D721Med (cell line): ENCODE data around the gene PACRG.

Source experiments
- DNase-seq: peaks from one replicate; pipeline ENCODE4 v3.0.0; 2011; ENCODE audit warnings: low spot score; ENCODE audit not compliant: insufficient read length
- FAIRE-seq: peaks from 2 replicates; lab custom pipeline; 2011; peaks lifted over from hg19 to GRCh38; lab: Jason Lieb, UNC
- TF ChIP-seq, protein P1 (sequence below): IDR thresholded peaks from 2 replicates; pipeline ENCODE4 v1.5.1; 2012; ENCODE audit warnings: mild to moderate bottlenecking, control low read depth; ENCODE audit not compliant: insufficient read depth; ENCODE audit errors: missing control alignments

The PACRG gene

GRCh38 chr6:163254341-163254835 is 526.6 kb downstream of the PACRG start:
- FAIRE-seq (no peak), DNase-seq (no peak)
- TF ChIP-seq, protein P1, sequence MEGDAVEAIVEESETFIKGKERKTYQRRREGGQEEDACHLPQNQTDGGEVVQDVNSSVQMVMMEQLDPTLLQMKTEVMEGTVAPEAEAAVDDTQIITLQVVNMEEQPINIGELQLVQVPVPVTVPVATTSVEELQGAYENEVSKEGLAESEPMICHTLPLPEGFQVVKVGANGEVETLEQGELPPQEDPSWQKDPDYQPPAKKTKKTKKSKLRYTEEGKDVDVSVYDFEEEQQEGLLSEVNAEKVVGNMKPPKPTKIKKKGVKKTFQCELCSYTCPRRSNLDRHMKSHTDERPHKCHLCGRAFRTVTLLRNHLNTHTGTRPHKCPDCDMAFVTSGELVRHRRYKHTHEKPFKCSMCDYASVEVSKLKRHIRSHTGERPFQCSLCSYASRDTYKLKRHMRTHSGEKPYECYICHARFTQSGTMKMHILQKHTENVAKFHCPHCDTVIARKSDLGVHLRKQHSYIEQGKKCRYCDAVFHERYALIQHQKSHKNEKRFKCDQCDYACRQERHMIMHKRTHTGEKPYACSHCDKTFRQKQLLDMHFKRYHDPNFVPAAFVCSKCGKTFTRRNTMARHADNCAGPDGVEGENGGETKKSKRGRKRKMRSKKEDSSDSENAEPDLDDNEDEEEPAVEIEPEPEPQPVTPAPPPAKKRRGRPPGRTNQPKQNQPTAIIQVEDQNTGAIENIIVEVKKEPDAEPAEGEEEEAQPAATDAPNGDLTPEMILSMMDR: no peak

DNA sequence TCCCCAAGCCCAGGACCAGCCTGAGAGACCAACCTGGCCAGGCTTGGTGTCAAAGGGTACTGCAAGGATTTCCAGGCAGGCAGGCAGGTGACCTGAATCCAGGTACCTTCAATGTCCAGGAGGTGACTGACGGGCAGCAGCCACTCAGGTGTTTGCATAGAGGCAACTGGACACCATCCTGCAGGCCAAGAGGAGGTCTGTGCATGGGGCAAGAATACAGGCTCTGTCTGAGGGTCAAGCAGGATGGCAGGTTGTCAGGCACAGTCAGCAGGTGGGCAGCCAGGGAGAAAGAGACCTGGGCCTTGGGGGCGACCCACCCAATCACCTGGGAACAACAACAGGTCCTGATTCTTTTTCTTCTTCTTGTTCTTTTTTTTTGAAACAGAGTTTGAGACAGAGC is 527.5 kb downstream of the PACRG start:
- DNase-seq (no peak), FAIRE-seq (no peak)
- TF ChIP-seq, protein P1: no peak

DNA sequence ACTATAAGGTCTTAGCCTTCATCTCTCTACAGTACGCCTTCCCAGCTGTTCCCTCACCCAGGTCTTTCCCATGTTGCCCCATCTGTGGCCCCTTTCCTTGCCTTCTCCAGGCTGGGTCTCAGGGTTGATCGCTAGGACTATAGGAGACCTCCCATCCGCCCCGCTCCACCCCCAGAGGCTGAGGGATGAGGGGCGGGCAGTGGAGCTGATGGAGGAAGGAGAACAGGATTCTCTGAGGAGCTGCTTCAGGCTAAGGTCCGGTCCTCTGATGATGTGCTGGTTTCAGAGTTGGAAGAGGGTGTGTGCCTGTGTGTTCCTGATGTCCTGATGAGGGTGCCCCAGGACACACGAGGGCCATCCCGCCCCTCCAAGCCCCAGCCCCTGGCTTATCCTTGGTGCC is 531.9 kb downstream of the PACRG start:
- TF ChIP-seq, protein P1: no peak
- no peak for FAIRE-seq
- DNase-seq: no peak

DNA sequence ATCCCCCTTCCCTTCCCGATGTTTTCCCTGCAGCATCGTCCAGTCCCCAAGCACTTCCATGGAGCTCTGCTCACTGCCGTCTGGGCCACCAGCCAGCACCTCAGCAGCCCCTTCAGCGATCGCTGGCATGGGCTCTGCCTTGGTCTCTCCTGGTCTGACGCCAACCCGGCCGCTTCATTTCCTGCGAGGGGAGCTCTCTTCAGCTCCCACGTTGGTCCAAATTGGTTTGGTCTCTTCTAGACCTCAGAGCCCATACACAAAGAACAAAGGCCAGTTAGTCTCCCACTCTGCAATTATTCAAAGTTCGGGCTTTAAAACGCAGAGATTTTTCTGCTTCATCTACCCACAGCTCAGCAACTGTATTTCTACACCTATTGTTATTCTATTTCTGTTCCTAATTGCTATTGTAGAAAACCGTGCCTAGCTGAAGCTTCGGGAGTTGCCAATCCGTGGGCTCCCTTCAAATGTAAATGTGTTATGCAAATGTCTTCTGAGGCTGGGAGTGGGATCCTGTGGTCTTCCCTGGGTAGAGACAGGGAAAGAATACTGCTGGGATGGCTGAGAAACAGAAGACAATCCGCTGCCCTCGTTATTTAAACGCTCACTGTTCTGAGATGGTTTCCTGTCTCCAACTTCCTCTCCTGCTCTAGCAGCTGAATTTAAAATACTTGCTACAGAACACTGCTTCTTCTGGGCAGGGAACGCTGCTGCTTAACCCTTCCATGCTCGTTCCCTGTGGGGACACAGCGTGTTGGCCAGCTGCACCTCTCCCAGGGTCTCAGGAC is 532.5 kb downstream of the PACRG start:
- TF ChIP-seq, protein P1: no peak
- no peak for FAIRE-seq
- no peak for DNase-seq

DNA sequence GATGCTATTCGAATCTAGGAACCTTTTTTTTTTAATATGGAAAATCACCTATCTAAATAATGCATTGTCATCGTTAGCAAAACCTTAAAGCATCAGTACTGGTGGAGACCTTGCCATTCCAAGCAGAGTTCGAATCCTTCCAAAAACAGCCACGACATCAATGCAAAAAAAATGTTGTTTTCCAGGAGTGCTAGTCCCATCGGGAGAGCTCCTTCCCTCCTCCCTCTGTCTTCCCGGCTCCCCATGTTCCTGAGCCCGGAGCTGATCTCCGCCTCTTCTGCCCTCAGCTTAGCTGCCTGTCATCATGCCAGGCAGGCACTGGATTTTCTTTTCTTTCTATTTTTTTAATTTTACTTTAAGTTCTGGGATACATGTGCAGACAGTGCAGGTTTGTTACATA is 533.1 kb downstream of the PACRG start:
- no peak for FAIRE-seq
- no peak for DNase-seq
- TF ChIP-seq, protein P1: no peak

DNA sequence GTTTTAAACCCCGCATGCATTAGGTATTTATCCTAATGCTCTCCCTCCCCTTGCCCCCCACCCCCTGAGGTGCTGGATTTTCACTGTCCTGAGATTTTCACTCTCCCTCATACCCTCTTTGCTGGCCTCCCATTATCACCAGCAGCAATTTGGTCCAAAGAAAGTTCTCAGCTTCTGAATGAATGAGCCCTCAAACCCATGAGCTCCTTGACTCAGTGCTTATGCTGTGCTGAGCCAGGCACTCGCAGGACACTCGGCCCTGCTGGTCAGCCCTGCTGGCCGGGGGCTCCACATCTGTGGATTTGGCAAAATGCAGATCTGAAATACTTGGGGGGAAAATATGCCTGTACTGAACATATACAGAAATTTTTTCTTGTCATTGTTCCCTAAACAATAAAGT is 533.6 kb downstream of the PACRG start:
- DNase-seq: no peak
- TF ChIP-seq, protein P1: no peak

DNA sequence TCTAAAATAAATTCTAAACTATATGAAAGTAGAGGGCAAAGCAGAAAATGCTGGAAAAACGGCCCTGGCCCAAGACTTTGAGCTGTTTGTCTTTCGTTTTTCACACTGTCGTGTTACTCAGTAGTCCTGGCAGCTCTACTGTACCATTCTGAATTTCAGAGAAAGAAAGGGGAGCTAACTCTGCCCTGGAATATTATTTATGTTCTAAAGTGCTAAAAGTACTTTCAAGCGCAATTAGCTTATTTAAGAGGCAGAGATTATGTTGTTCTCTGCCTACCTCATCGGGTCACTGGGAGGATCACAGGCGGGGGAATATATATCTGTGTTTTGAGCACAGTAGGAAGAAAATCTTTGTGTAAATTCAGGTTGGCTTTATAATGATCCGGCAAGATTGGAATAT is 534.3 kb downstream of the PACRG start:
- DNase-seq: no peak
- TF ChIP-seq, protein P1: no peak
- FAIRE-seq: no peak

More for the DNA sequence above, 533.6 kb downstream of the PACRG start:
- FAIRE-seq: no peak
